ENCODE data around the gene JMJD8. TPM values are rescaled to one million over a fixed set of nuclear protein-coding genes. Genes with fewer than 3 reads are reported as not detected.

The JMJD8 gene
- total and polyA plus RNA-seq, 2 donors from 2014 or later = 75.0 to 80.4 TPM

GRCh38 chr16:660132-660458 is 24.0 kb downstream of the JMJD8 start:
- Histone ChIP-seq H3K27me3 (ENCODE audit: control insufficient read depth, insufficient read depth, low read length) (no peaks in the 10 kb centered on the region), H3K9me3 (ENCODE audit: control insufficient read depth in 2 of 3, insufficient read depth in 1 of 3, low read length in 3 of 3) (no peaks in the 10 kb centered on the region), H3K27ac (ENCODE audit: low read depth in 2 of 2, low read length in 2 of 2) (no peak overlapping the region), H3K4me3 (ENCODE audit: low read length in 3 of 3) (no peak overlapping the region), H3K9ac (ENCODE audit: low read length in 3 of 3) (no peak overlapping the region), H3K36me3 (ENCODE audit: control insufficient read depth in 2 of 3, insufficient read depth in 3 of 3, low read length in 3 of 3) (no peaks in the 10 kb centered on the region), H3K4me1 (ENCODE audit: control insufficient read depth in 2 of 3, insufficient read depth in 2 of 3, low read depth in 1 of 3, low read length in 3 of 3) (peaks cover 0 to 10% (median 0%) of the 10 kb centered on the region in 3 donors)
- FAIRE-seq = no peak
- no peak for DNase-seq
- TF ChIP-seq, protein P1, sequence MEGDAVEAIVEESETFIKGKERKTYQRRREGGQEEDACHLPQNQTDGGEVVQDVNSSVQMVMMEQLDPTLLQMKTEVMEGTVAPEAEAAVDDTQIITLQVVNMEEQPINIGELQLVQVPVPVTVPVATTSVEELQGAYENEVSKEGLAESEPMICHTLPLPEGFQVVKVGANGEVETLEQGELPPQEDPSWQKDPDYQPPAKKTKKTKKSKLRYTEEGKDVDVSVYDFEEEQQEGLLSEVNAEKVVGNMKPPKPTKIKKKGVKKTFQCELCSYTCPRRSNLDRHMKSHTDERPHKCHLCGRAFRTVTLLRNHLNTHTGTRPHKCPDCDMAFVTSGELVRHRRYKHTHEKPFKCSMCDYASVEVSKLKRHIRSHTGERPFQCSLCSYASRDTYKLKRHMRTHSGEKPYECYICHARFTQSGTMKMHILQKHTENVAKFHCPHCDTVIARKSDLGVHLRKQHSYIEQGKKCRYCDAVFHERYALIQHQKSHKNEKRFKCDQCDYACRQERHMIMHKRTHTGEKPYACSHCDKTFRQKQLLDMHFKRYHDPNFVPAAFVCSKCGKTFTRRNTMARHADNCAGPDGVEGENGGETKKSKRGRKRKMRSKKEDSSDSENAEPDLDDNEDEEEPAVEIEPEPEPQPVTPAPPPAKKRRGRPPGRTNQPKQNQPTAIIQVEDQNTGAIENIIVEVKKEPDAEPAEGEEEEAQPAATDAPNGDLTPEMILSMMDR (IDR thresholded peaks at IDR 0.05; ENCODE audit: borderline replicate concordance, extremely low read depth, insufficient read depth) = no peak
- intact Hi-C loops (cut with DNase I) = no loop called here

DNA sequence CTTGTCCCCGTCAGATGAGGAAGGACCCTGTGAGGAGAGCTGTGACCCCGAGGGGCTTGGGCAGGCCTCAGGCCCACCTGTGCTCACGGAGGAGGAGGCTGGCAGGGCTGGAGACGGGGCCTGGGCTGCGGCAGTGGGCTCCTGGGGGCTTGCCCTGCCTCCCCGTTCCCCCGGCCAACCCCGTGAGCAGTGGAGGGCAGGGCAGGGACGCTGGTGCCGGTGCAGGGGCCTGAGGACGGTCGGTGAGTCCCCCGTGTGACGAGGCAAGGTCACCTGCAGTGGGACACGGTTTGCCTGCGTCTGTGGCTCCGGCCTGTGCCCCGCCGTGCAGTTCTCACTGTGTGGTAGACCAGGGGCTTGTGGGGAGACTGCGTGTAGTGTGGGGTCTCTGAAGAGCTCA is 24.5 kb downstream of the JMJD8 start:
- Histone ChIP-seq H3K4me3 (ENCODE audit: low read length in 3 of 3) (no peak overlapping the region), H3K9me3 (ENCODE audit: control insufficient read depth in 2 of 3, insufficient read depth in 1 of 3, low read length in 3 of 3) (no peaks in the 10 kb centered on the region), H3K27me3 (ENCODE audit: control insufficient read depth, insufficient read depth, low read length) (no peaks in the 10 kb centered on the region), H3K4me1 (ENCODE audit: control insufficient read depth in 2 of 3, insufficient read depth in 2 of 3, low read depth in 1 of 3, low read length in 3 of 3) (peaks cover 0 to 10% (median 0%) of the 10 kb centered on the region in 3 donors), H3K27ac (ENCODE audit: low read depth in 2 of 2, low read length in 2 of 2) (no peak overlapping the region), H3K9ac (ENCODE audit: low read length in 3 of 3) (no peak overlapping the region), H3K36me3 (ENCODE audit: control insufficient read depth in 2 of 3, insufficient read depth in 3 of 3, low read length in 3 of 3) (no peaks in the 10 kb centered on the region)
- TF ChIP-seq, protein P1 (IDR thresholded peaks at IDR 0.05; ENCODE audit: borderline replicate concordance, extremely low read depth, insufficient read depth) = no peak
- no peak for FAIRE-seq
- intact Hi-C loops (cut with DNase I) = no loop called here
- DNase-seq = no peak

GRCh38 chr16:658679-659571 is 25.2 kb downstream of the JMJD8 start:
- Histone ChIP-seq H3K36me3 (ENCODE audit: control insufficient read depth in 2 of 3, insufficient read depth in 3 of 3, low read length in 3 of 3) (no peaks in the 10 kb centered on the region), H3K27ac (ENCODE audit: low read depth in 2 of 2, low read length in 2 of 2) (no peak overlapping the region), H3K9me3 (ENCODE audit: control insufficient read depth in 2 of 3, insufficient read depth in 1 of 3, low read length in 3 of 3) (no peaks in the 10 kb centered on the region), H3K4me3 (ENCODE audit: low read length in 3 of 3) (no peak overlapping the region), H3K9ac (ENCODE audit: low read length in 3 of 3) (no peak overlapping the region), H3K4me1 (ENCODE audit: control insufficient read depth in 2 of 3, insufficient read depth in 2 of 3, low read depth in 1 of 3, low read length in 3 of 3) (peaks cover 0 to 10% (median 0%) of the 10 kb centered on the region in 3 donors), H3K27me3 (ENCODE audit: control insufficient read depth, insufficient read depth, low read length) (no peaks in the 10 kb centered on the region)
- TF ChIP-seq, protein P1 (IDR thresholded peaks at IDR 0.05; ENCODE audit: borderline replicate concordance, extremely low read depth, insufficient read depth) = no peak
- intact Hi-C loops (cut with DNase I) = no loop called here
- DNase-seq = no peak
- FAIRE-seq = no peak

Data from kidney (tissue), 14 donors.